HG02981 (cell line): ENCODE measurements around the gene GAREM1.
"Not testable (repeated sequence)": the region's sequence is repeated elsewhere in the genome, so short reads cannot be mapped to it uniquely, and the experiment has no call there.

ENCODE experiments used
- ATAC-seq: cut with Tn5 transposase; IDR thresholded peaks from one replicate; pipeline ENCODE4 v1.9.1; 2021; ENCODE audit warnings: mild to moderate bottlenecking, moderate library complexity; ENCODE audit not compliant: unreplicated experiment

Gene GAREM1

DNA sequence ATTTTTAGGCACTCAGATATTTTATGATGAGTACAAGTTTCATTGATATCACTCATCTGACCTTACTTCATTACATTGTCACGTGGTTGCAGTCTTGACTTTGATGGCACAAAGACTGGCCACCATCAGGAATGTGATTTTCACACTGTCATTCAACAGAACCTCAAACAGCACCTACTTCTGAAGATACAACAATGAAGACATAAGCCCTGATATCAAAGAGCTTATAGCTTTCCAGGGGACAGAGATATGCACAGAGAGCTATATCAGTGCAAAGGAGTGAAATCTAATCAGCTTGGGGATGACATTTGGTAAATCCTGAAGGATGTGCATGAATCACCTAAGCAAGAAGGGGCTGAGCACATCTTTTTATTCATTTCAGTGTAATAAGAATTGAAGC is 208.6 kb downstream of the GAREM1 start:
- no peak for ATAC-seq

DNA sequence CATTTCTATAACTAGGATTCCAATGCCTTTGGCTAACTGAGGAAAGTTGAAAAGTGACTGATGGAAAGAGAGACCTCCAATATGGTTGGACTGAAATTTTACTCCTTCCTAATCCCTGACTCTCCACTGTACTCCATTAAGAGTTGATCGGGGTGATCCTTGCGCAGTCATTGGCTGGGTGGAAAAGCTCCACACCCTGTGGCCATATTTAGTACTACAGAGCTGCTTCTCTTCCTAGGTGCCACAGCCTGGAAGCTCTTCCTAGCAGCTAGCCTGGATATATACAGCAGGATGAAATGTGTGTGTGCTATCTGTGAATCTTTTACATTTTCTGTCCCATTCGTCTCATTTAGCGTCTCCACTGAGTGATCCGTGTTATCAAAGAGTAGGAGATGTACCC is 209.7 kb downstream of the GAREM1 start:
- ATAC-seq, result no peak

DNA sequence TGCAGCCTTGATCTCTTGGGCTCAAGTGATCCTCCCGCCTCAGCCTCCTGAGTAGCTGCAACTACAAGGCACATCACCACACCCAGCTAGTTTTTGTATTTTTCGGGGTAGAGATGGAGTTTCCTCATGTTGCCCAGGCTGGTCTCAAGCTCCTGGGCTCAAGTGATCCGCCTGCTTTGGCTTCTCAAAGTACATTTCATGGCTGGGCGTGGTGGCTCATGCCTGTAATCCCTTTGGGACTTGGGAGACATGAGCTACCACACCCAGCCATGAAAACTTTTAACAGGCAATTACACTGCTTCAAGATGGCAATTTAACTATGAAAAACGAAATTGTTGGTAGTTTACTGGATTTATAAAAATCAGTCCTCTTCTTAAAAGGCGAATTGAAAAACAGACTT is 211.1 kb downstream of the GAREM1 start:
- no peak for ATAC-seq

DNA sequence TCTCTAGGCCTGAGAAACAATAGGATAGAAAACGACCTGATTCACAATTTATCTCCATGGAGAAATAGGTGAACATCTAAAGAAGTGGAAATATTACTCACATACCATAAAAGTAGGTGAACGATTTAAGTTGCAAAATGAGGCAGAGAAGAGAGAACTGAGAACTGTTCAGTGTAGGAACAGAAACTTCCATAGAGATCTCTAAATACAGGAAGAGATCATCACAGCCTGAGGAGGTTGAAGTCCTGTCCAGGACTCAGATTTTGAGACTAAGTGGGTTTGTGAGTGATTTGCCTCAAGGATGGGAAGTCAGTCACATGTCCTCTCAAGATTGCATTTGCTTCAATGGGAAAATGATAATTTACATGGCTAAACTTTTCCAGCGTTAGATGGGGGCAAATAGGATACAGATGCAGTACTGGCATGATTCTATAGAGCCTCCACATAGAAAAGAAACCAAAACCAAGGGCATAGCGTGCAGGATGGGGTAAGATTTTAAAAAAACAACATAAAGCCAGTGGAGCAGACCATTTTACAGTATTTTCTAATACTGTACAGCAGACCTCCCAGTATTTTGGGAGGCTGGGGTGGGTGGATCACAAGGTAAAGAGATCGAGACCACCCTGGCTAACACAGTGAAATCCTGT is 212.0 kb downstream of the GAREM1 start:
- no peak for ATAC-seq

DNA sequence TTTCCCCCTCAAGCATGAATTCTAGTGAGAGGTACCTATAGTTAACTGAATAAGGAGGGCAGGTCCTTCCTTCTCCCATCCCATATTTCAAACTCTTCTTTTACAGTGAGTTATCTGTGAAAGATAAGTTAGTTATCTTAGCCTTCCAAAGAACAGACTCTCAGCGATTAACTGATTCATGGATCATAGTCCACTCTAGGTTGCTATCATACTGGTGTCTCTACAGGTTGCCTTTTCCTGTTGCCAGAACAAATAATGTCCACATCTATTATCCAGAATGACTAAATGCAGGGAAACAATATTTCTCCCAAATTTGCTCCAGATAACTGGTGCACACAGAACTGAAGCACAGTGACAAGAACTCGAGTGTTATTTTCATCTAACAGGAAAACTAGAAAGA is 212.5 kb downstream of the GAREM1 start:
- ATAC-seq, result no peak

DNA sequence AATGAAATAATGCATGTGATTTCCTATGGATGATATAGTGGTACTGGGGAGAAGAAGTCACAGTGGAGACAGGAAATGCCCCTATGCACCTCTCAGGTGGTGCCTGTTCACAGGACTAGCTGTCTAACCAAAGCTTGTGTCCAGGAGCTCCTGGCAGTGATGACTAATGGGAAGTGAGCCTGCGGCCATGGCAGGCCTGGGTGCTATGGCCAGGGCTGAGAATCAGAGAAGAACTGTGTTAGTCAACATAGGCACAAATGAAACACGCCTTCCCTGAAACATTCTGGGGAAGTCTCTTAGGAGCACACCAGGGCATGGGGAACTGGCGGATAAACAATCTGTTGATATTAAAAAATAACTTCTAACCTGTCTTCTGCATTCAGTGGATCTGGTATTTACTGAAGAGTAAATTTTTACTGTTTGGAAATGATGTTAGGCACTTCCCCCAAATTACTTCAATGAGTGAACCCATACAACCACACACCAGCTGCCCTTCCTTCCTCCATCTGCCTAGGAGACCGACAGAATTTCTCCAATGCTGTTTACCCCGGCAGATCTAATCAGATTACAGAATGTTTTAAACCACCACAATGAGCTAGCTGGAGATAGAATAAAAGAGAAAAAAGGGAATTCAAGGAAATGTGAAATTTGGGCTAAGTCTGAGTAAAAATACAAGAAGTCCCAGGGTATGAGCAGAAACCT is 213.4 kb downstream of the GAREM1 start:
- no peak for ATAC-seq

DNA sequence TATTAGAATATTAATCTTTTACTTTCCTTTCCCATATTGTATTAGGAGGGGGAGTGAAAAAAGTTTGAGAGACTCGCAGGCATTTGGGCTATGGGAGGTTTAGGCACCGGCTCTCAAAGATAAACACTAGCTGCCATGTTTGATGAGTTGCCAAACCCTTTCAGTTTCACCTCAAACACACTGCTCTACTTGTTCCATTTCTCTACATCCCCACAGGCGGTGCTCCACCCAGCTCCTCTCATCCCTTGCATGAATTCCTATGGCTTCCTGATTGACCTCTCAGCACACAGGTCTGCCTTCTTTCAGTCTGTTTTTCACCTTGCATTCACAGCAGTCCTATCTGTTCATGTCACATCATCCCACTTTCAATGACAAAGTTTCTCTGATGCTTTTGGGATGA is 215.1 kb downstream of the GAREM1 start:
- ATAC-seq, result no peak

DNA sequence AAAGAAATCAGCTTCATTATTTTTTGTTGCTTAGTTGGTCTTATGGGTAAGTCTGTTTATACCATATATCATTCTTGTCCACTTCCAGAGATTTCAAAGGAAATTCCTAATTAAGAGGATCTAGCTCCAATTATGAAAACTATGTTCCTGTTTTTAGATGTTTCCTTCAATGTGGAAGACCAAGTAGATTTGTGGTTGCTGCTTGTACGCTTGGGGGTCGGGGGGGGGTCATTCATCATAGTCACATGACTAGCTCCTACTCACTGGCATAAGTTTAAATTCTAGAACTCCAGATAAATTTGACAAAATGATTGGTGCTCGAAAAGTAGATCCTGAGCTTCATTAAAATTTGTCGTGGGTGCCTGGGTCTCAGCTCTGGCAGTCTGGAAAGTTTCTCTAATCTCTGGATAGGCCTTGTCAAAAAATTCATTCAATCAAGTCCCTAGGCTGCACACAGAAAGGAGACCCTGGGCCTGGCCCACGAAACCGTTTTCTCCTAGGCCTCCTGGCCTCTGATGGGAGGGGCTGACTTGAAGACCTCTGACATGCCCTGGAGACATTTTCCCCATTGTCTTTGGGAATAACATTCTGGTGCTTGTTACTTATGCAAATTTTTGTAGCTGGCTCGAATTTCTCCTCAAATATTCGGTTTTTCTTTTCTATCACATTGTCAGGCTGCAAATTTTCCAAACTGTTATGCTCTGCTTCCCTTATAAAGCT is 218.4 kb downstream of the GAREM1 start:
- ATAC-seq, result no peak

DNA sequence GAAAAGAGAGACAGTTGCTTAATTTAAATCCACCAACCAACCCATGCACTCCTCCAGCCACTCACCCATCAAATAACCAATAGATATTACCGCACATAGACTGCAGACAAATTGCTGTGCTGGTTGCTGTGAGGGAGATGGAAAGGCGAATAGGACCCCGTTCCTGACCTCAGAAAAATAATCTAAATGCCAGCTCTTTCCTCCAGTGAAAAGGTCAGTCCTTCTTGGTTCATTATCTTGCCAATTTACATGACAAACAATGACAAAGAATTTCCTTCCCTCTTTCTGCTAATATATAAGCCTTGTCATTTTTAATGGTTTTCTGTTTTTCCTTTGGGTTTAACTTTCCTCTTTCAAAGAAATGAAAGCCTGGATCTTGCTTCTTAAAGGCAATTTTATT is 219.2 kb downstream of the GAREM1 start:
- no peak for ATAC-seq

DNA sequence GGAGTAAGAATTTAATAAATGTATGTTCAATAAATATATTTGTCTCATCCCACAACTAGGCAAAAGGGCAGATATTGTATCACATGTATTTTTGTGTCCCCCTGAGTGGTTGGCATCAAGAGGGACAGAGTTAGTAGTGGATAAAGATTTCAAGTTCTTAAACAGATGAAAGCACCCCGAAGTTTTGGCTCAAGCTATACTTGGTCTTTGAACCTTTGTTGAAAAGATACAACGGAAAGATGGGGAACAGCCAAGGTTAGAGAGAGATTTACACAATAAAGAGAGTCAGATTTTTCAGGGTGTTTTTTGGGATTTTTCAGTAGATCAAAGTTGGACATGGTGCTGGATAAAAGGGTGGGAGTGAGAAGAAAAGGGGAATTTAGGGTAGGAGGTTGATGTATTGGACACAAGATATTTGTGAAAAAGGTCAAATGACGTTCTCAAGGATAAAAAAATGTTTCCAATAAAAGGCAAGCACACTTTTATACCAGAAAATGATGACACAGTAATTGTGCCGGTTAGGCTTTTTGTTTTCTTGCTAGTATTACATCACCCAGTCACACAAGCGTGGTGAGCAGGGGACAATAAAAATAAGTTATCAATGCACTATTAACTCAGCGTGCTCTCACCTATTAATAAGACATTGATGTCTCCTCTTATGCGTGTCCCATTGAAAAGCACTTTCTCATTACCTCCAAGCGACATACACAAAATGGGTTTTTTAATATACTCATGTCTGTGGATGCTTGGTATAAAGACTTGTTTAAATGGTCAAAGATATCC is 221.3 kb downstream of the GAREM1 start:
- no peak for ATAC-seq

DNA sequence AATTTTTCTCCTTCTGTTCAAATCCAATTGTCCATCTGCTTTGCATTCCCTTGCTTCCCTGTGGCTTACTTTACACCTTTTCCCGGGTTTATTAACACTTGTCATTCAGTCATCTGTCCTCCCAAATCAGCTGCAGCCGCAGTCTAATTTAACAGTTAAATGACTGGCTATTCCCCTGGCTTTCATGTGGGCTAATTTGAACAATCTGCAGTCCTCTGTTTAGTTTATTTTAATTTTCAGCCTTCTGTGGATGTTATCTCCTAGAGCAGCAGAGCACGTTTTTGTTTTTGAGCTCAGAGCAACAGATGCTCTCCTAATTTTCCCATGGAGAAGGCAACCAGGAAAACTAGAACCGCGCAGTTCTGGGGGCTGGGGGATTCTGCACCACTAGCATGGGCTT is 225.8 kb downstream of the GAREM1 start:
- no peak for ATAC-seq

DNA sequence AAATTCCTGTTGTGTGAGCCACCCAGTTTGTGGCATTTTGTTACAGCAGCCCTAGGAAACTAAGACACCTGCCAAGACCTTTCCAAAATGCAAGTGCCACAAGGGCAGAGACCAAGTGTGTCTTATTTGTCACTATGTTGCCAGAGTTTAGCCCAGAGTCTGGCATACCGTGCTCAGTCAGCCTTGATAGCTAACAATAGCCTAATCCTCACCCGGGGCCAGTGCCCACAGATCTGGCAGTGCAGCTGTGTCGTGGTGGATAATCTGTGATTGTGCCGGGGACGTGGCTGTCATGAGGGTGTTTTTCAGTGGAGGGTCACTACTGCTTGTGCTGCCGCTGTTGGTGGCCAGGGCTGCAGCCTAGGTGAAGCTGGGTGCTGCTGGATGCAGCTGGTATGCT is 227.3 kb downstream of the GAREM1 start:
- no peak for ATAC-seq

DNA sequence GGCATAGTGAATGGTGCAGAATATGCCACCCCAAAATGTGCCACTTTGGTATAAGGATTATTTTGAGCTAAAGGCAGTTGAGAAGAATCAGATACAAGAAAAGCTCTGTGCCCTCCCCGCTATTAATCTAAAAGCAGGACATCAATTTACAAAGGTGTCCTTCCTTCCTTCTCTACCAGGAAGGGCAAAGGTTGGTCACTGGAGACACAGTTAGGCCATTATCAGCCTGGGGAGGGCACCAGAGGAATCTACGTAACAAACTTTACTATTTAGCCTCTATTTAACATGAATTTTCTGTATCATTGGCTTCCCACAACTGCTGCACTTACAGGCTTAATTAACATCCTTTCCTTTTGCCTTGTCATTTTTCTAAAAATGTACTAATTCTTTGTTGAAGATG is 228.3 kb downstream of the GAREM1 start:
- ATAC-seq, result no peak

DNA sequence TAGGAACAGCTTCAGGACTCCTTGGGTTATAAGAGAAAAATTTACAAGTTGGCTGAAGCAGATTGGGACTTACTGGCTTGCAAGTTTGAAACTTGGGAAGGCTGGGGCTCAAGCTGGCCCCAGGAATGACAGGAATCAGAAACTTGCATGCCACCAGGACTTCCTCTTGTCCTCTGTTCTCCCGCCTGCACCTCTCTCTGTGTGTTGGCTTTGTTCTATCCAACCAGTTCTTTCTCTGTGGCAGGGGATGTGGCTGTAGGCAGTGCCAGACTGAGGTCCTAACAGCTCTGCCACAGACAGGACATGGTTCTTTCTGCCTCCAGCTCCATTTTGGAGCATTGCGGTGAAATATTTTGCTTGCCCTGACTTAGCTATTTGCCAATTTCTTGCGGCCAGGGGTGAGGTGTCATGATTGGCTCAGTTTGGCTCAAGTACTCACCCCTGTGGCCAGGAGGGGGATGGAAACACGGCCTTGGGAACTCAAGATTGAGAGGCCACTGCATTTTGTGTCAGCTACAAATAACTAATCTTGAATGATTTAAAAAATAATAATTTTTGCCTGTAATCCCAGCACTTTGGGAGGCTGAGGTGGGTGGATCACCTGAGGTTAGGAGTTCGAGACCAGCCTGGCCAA is 231.9 kb downstream of the GAREM1 start:
- no peak for ATAC-seq

DNA sequence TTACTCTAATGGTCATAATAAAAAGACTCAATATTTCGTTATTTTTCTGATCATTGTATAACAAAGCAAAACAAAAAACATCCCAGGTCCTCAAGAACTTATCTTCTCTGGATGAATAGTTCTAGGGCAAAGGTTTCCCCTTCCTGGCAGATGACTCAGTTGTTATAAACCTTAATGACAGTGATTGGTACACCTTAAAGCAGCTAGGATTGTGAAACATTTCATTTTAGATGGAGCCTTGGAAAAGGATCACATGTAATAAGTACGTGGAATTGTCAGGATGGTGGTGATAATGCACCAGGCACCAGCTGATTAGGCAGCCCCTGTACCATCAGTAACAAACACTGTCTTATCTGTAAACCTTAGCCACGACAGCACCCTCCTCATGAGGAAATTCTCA is 233.6 kb downstream of the GAREM1 start:
- no peak for ATAC-seq

DNA sequence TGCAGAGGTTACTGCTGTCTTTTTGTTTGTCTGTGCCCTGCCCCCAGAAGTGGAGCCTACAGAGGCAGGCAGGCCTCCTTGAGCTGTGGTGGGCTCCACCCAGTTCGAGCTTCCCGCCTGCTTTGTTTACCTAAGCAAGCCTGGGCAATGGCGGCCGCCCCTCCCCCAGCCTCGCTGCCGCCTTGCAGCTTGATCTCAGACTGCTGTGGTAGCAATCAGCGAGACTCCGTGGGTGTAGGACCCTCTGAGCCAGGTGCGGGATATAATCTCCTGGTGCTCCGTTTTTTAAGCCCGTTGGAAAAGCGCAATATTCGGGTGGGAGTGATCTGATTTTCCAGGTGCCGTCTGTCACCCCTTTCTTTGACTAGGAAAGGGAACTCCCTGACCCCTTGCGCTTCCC is 237.3 kb downstream of the GAREM1 start:
- not testable (repeated sequence) for ATAC-seq

DNA sequence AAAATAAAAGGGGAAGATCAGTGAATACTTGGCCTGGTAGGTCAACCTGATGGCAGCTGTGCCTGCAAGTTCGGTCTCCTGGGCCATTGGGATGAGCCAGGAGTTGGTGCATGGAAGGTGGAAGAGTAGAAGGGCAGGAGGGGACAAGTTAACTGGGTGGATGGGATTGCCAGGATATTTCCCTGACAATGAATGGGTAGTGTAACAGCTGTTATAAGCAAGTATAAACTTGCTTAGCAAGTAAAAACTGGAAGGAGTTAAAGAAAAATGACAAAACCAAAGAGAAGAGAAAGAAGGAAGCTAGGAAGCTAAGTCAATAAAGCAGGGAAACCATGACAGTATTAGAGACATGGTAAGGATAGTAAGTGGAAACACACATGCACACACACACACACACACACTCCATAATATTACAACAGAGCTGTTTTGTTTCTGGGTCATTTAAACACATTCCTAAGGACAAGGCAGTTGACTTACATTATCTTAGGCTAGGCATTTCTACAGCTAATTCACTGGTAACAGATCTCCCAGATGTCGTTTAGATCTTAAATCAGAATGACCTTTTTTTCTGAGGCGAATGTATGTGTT is 251.2 kb downstream of the GAREM1 start:
- no peak for ATAC-seq

DNA sequence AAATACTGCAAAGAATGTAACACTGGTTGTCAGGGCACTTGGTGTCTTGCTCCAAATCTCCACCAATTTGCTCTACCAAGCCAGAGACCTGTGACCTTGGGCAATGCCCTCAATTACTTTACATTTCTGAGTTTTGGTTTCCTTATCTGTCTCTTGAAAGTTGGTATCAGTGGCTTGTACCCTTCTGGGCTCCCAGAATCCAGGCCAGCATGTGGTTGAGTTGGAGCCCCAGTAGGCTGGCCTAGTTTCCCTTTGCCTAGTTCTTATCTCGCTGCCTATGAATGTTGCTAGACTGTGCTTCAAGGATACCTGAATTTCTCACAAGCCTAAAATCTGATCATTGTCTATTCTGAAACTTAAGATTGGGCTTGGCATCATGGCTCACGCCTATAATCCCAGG is 254.3 kb downstream of the GAREM1 start:
- no peak for ATAC-seq

DNA sequence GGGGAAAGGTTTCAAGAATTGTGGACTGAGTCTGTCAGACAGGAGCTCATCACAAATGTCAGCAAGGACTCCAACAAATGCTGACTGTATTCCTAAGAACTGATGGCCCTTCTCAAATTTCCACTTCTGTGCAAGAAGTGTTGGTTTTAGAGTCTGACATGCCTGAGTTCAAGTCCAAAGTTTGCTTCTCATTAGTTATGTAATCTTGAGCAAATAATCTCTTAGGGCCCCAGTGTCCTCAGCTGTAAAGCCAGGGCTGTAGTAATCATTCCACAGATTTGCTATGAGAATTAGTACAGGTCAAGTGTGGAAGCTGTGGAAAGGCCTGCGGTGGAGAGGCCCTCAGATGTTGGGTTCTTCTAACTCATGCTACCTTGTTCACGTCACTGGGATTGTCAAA is 257.0 kb downstream of the GAREM1 start:
- no peak for ATAC-seq
